ENCODE measurements around the gene CDK14. TPM values are rescaled to one million over a fixed set of nuclear protein-coding genes. Genes with fewer than 3 reads are reported as not detected.

The CDK14 gene
- total and polyA plus RNA-seq, 2 of the 8 experiments (the other 6 are each of a cell fraction or from before 2014, with no cell fraction given), result 5.5 to 47.3 TPM

DNA sequence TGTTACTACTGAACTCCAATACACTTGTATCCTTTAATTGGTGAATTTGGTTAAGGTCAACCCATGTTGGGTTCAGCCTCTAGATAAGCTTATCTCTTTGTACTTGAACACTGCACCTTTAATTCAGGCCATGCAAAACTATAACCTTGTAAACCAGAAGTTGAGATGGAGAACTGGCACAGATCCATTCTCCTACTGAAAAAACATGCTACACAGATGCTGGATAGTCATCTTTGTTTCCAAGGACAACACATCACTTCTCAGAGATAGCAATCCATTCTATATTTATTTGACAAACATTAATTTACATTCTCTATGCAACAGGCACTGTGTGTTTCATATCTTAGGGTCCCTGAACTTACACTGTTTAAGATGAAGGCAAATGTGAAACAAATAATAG, 2.9 kb upstream of the CDK14 start:
- Histone ChIP-seq H3K4ac (replicated peaks; ENCODE audit: insufficient read length, low read depth, low read length) (no peak overlapping the region), H2BK20ac (ENCODE audit: low read length) (no peak overlapping the region), H3K56ac (replicated peaks; ENCODE audit: insufficient read length, low read depth, low read length) (no peak overlapping the region), H2BK120ac (replicated peaks; ENCODE audit: low read depth, low read length) (no peak overlapping the region), H3K4me2 (ENCODE audit: insufficient read depth in 1 of 2, low read depth in 2 of 2, low read length in 2 of 2) (no peak overlapping the region), H3K27ac (ENCODE audit: low read depth, low read length) (no peak overlapping the region), H2AK5ac (ENCODE audit: low read depth, low read length) (no peak overlapping the region), H4K20me1 (replicated peaks in 1 of 2; ENCODE audit: control insufficient read depth in 1 of 2, insufficient read depth in 2 of 2, low read length in 2 of 2) (no peaks in the 10 kb centered on the region), H3K27me3 (replicated peaks in 1 of 4; ENCODE audit: control insufficient read depth in 3 of 4, extremely low read depth in 1 of 4, insufficient read depth in 3 of 4, low read length in 3 of 4) (peaks cover 0 to 10% (median 2%) of the 10 kb centered on the region in 4 experiments; a peak in 4 of 7 replicates), H2BK12ac (ENCODE audit: low read depth, low read length) (no peak overlapping the region), H3K36me3 (ENCODE audit: control insufficient read depth in 2 of 4, insufficient read depth in 4 of 4, low read length in 3 of 4) (no peaks in the 10 kb centered on the region), H2AFZ (ENCODE audit: low read length) (no peak overlapping the region), H3K18ac (ENCODE audit: extremely low read depth, low read length) (no peak overlapping the region), H3K4me3 (ENCODE audit: extremely low read depth in 1 of 4, insufficient read depth in 2 of 4, low read depth in 3 of 4, low read length in 4 of 4) (no peak overlapping the region), H4K5ac (ENCODE audit: insufficient read length, low read depth, low read length) (no peak overlapping the region), H3K79me2 (ENCODE audit: control insufficient read depth in 1 of 2, insufficient read depth in 2 of 2, low read length in 2 of 2) (peaks cover 0 to 13% of the 10 kb centered on the region in 2 experiments; a peak in 2 of 4 replicates), H3K79me1 (ENCODE audit: low read depth, low read length) (no peaks in the 10 kb centered on the region), H2BK5ac (ENCODE audit: low read depth, low read length) (no peak overlapping the region), H3K4me1 (replicated peaks in 1 of 4; ENCODE audit: control insufficient read depth in 3 of 4, insufficient read depth in 4 of 4, low read length in 3 of 4) (peaks cover 0 to 5% (median 5%) of the 10 kb centered on the region in 4 experiments; a peak in 5 of 7 replicates), H3K14ac (ENCODE audit: insufficient read length) (no peak overlapping the region), H4K91ac (replicated peaks; ENCODE audit: insufficient read length, low read length) (no peak overlapping the region), H3K23me2 (ENCODE audit: low read depth, low read length) (peaks cover 12% of the 10 kb centered on the region), H3K9me3 (ENCODE audit: insufficient read depth in 2 of 2, low read depth in 1 of 2, low read length in 1 of 2) (no peaks in the 10 kb centered on the region), H3K23ac (ENCODE audit: insufficient read length) (no peak overlapping the region), H2BK15ac (ENCODE audit: low read length) (no peak overlapping the region), H3K9ac (replicated peaks in 1 of 4; ENCODE audit: extremely low read depth in 1 of 4, low read depth in 3 of 4, low read length in 3 of 4) (no peak overlapping the region), H4K8ac (ENCODE audit: extremely low read depth, insufficient read depth, low read length) (no peak overlapping the region)
- DNase-seq (ENCODE audit: low read depth in 1 of 2, low spot score in 2 of 2) (no peak), FAIRE-seq (no peak)
- POLR2A ChIA-PET (ENCODE audit: partially characterized antibody), result no interaction called here
- TF ChIP-seq RNF2 (IDR thresholded peaks at IDR 0.05; ENCODE audit: borderline replicate concordance, low read depth, low read length, missing control alignments, poor library complexity, severe bottlenecking) (no peak), JUN (IDR thresholded peaks at IDR 0.05; ENCODE audit: low read depth, low read length) (no peak), RAD21 (IDR thresholded peaks at IDR 0.05 in 1 of 2, conservative IDR thresholded peaks at IDR 0.05 in 1 of 2; ENCODE audit: low read depth in 2 of 2, low read length in 2 of 2) (no peak), YY1 (IDR thresholded peaks at IDR 0.05; ENCODE audit: low read depth, low read length) (no peak), NANOG (IDR thresholded peaks at IDR 0.05; ENCODE audit: insufficient read depth, low read depth, low read length, poor library complexity, severe bottlenecking) (no peak), RXRA (IDR thresholded peaks at IDR 0.05; ENCODE audit: insufficient read depth, low read depth, low read length) (no peak), TCF12 (IDR thresholded peaks at IDR 0.05; ENCODE audit: low read depth, low read length) (no peak), SIX5 (IDR thresholded peaks at IDR 0.05; ENCODE audit: low read depth, low read length) (no peak), RFX5 (IDR thresholded peaks at IDR 0.05; ENCODE audit: borderline replicate concordance, low read depth, low read length) (no peak), SP1 (IDR thresholded peaks at IDR 0.05; ENCODE audit: low read depth, low read length) (no peak), JUND (IDR thresholded peaks at IDR 0.05; ENCODE audit: low read length) (no peak), FOSL1 (IDR thresholded peaks at IDR 0.05; ENCODE audit: insufficient read depth, low read depth, low read length) (no peak), BCL11A (IDR thresholded peaks at IDR 0.05; ENCODE audit: low read depth in 2 of 2, low read length in 2 of 2) (no peak), CBX5 (IDR thresholded peaks at IDR 0.05; ENCODE audit: low read depth, low read length) (no peak)
- CTCF ChIA-PET (ENCODE audit: partially characterized antibody), result interaction anchor here (0.8 to 1.6 kb wide), 5 partner anchors 13 to 94 kb away, joined by 3 to 5 read pairs (median 3); no protein-coding TSS in a partner anchor
